AG04450 (cell line): ENCODE results near the gene C1QTNF6. TPM values are rescaled to one million over a fixed set of nuclear protein-coding genes. Genes with fewer than 3 reads are reported as not detected.

ENCODE experiments used
- CTCF ChIA-PET: fragments of 300-600, 350-600 bp; formaldehyde crosslinking; extraction: SDS; loops from one replicate; lab custom pipeline; 2022; ENCODE audit warnings: antibody characterized with exemption, inconsistent platforms; lab: Charles Lee
- POLR2A ChIA-PET: fragments of 350-600 bp; formaldehyde crosslinking; extraction: SDS; loops from one replicate; lab custom pipeline; 2021; ENCODE audit warnings: antibody characterized with exemption, inconsistent platforms; lab: Yijun Ruan, JAX
- DNase-seq: peaks from one replicate; pipeline ENCODE4 v3.0.0-alpha.2; 2011; ENCODE audit warnings: low read depth, low spot score
- H3K27ac ChIP-seq: one replicate; pipeline ENCODE4 v1.5.1; 2012; ENCODE audit warnings: low read depth, low read length, control low read depth
- H3K27me3 ChIP-seq: one replicate; pipeline ENCODE4 v1.6.0; 2012; ENCODE audit warnings: low read length; ENCODE audit not compliant: control insufficient read depth, insufficient read depth
- H3K4me3 ChIP-seq: 2 replicates; pipeline ENCODE4 v1.5.1; 2011; ENCODE audit warnings: mild to moderate bottlenecking, low read depth, low read length, control low read depth
- H3K9me3 ChIP-seq: 2 replicates; pipeline ENCODE4 v1.5.1; 2012; ENCODE audit warnings: low read length; ENCODE audit not compliant: control insufficient read depth, insufficient read depth
- polyA plus RNA-seq: library from polyadenylated mRNA; depleted of rRNA; stranded (reverse); fragments of >200 nt; gene quantifications from 2 replicates; pipeline ENCODE4 v1.2.3, GENCODE V29; 2011
- TF ChIP-seq, protein P1 (sequence below): IDR thresholded peaks from 2 replicates; pipeline ENCODE4 v1.5.1; 2011; ENCODE audit warnings: low read depth, low read length, control low read depth, inconsistent platforms

The C1QTNF6 gene
- polyA plus RNA-seq, 1 experiment: 8.2 TPM

DNA sequence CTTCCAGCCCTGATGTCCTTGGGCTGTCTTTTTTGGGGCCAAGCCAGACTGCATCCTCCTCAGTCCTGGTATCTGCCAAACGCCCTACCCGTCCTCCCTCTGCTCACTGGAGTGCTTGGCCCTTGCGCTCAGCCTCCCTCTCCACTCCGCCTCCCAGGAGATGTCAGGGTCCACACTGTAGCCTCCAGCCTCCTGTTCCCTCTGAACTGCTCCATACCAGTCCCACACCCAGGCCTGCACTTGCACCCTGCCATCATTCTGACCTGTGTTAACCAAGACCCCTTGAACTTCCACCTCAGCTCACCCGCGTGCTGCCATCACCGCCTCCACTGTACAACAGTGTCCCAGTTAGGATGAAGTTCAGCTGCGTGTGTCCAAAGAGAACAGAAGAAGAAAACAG, 32.1 kb downstream of the C1QTNF6 start:
- Histone ChIP-seq H3K9me3 (peaks cover 15% of the 10 kb centered on the region), H3K27ac (no peak overlapping the region), H3K27me3 (peaks cover 19% of the 10 kb centered on the region), H3K4me3 (no peak overlapping the region)
- TF ChIP-seq, protein P1, sequence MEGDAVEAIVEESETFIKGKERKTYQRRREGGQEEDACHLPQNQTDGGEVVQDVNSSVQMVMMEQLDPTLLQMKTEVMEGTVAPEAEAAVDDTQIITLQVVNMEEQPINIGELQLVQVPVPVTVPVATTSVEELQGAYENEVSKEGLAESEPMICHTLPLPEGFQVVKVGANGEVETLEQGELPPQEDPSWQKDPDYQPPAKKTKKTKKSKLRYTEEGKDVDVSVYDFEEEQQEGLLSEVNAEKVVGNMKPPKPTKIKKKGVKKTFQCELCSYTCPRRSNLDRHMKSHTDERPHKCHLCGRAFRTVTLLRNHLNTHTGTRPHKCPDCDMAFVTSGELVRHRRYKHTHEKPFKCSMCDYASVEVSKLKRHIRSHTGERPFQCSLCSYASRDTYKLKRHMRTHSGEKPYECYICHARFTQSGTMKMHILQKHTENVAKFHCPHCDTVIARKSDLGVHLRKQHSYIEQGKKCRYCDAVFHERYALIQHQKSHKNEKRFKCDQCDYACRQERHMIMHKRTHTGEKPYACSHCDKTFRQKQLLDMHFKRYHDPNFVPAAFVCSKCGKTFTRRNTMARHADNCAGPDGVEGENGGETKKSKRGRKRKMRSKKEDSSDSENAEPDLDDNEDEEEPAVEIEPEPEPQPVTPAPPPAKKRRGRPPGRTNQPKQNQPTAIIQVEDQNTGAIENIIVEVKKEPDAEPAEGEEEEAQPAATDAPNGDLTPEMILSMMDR: no peak
- no peak for DNase-seq
- ChIA-PET POLR2A (no interaction called here), CTCF (interaction anchor here (0.8 kb wide), 1 partner anchor 104 kb away, joined by 3 read pairs; no protein-coding TSS in a partner anchor)

- DNase-seq: no peak
- Histone ChIP-seq H3K4me3 (no peak overlapping the region), H3K27me3 (peaks cover 17% of the 10 kb centered on the region), H3K9me3 (peaks cover 14% of the 10 kb centered on the region), H3K27ac (no peak overlapping the region)
- ChIA-PET CTCF (no interaction called here), POLR2A (no interaction called here)
- TF ChIP-seq, protein P1: no peak
These were observed 32.9 kb downstream of the C1QTNF6 start for GRCh38 chr22:37154925-37155712.

DNA sequence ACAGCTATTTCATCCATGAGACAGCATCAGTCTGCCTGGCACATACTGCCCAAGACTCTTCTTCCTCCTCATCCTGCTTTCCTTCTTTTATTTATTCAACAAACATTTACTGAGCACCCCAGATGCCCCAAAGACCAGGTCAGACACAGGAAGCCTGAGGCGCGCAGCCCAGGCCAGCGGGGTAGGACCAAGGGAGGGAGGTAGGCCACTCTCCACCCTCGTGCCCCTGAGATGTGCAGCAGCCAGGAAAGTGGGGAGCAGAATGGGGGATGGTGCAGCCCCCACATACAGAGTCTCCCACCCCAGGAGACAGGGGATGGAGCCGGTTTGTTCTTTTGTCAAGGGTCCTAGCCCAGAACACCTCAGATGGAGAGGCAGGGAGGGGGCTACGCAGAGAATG, 34.1 kb downstream of the C1QTNF6 start:
- TF ChIP-seq, protein P1: no peak
- POLR2A ChIA-PET: no interaction called here
- Histone ChIP-seq H3K27me3 (peaks cover 11% of the 10 kb centered on the region), H3K4me3 (no peak overlapping the region), H3K27ac (no peak overlapping the region), H3K9me3 (peaks cover 14% of the 10 kb centered on the region)
- DNase-seq: no peak
- CTCF ChIA-PET: no interaction called here

DNA sequence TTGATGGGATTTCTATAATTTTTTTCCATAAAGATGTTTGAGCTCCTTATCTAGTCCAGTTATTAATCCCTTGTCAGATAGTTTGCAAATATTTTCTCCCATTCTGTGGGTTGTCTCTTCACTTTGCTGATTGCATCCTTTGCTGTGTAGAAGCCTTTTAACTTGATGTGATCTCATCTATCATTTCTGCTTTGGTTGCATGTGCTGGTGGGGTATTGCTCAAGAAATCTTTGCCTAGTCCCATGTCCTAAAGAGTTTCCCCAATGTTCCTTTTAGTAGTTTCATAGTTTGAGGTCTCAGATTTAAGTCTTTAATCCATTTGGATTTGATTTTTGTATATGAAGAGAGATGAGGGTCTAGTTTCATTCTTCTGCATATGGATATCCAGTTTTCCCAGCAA, 36.6 kb downstream of the C1QTNF6 start:
- TF ChIP-seq, protein P1: no peak
- H3K4me3 ChIP-seq: no peak overlapping the region
- ChIA-PET POLR2A (no interaction called here), CTCF (no interaction called here)
- H3K27me3 ChIP-seq: peaks cover 19% of the 10 kb centered on the region
- H3K9me3 ChIP-seq: peaks cover 14% of the 10 kb centered on the region
- no peak overlapping the region for H3K27ac ChIP-seq
- no peak for DNase-seq

GRCh38 chr22:37150701-37151100, 37.3 kb downstream of the C1QTNF6 start:
- H3K27ac ChIP-seq: no peak overlapping the region
- CTCF ChIA-PET: no interaction called here
- TF ChIP-seq, protein P1: no peak

More at GRCh38 chr22:37150701-37151100, 37.3 kb downstream of the C1QTNF6 start:
- Histone ChIP-seq H3K4me3 (no peak overlapping the region), H3K27me3 (peaks cover 25% of the 10 kb centered on the region), H3K9me3 (peaks cover 10% of the 10 kb centered on the region)
- POLR2A ChIA-PET: no interaction called here
- DNase-seq: no peak
